Stimulated activated CD4-positive, alpha-beta T cell treated with anti-CD3 and anti-CD28 coated beads, Interleukin-4, amount 100 ng/mL, for 4 hours (primary cell): ENCODE data around the gene TBC1D2.
"Not testable (repeated sequence)": the region's sequence is repeated elsewhere in the genome, so short reads cannot be mapped to it uniquely, and the experiment has no call there.

Source experiments
- DNase-seq, 2 experiments: peaks; one replicate each; pipeline ENCODE4 v3.0.0-alpha.2; 2020

Gene TBC1D2

GRCh38 chr9:98184326-98184725, 71.1 kb downstream of the TBC1D2 start:
- no peak for DNase-seq

GRCh38 chr9:98182889-98183599, 72.4 kb downstream of the TBC1D2 start:
- no peak for DNase-seq

- DNase-seq, result no peak
Observed at GRCh38 chr9:98182069-98182820, 73.2 kb downstream of the TBC1D2 start.

- DNase-seq, result no peak
Observed at GRCh38 chr9:98181746-98182068, 73.7 kb downstream of the TBC1D2 start.

- DNase-seq, result no peak
Observed at GRCh38 chr9:98180996-98181395, 74.5 kb downstream of the TBC1D2 start.

GRCh38 chr9:98178874-98179850, 76.3 kb downstream of the TBC1D2 start:
- no peak for DNase-seq

- DNase-seq, result no peak
Observed at GRCh38 chr9:98176391-98177259, 78.8 kb downstream of the TBC1D2 start.

GRCh38 chr9:98175762-98176161, 79.7 kb downstream of the TBC1D2 start:
- DNase-seq, result no peak

GRCh38 chr9:98175028-98175569, 80.3 kb downstream of the TBC1D2 start:
- DNase-seq, result no peak

- not testable (repeated sequence) for DNase-seq
Observed at GRCh38 chr9:98174502-98174918, 80.9 kb downstream of the TBC1D2 start.

GRCh38 chr9:98173181-98173580, 82.3 kb downstream of the TBC1D2 start:
- DNase-seq, result no peak

GRCh38 chr9:98172604-98173003, 82.8 kb downstream of the TBC1D2 start:
- no peak for DNase-seq

GRCh38 chr9:98171176-98171925, 84.1 kb downstream of the TBC1D2 start:
- DNase-seq, result no peak

GRCh38 chr9:98168941-98169488, 86.4 kb downstream of the TBC1D2 start:
- peak; percentile 7 to 24 for DNase-seq

- DNase-seq, result no peak
Observed at GRCh38 chr9:98168153-98168780, 87.2 kb downstream of the TBC1D2 start.

- no peak for DNase-seq
Observed at GRCh38 chr9:98164912-98165311, 90.5 kb downstream of the TBC1D2 start.

GRCh38 chr9:98162613-98163012, 92.8 kb downstream of the TBC1D2 start:
- no peak for DNase-seq

- DNase-seq, result no peak
Observed at GRCh38 chr9:98161851-98162250, 93.6 kb downstream of the TBC1D2 start.

- DNase-seq, result no peak
Observed at GRCh38 chr9:98159790-98160189, 95.7 kb downstream of the TBC1D2 start.

GRCh38 chr9:98159301-98159700, 96.1 kb downstream of the TBC1D2 start:
- no peak for DNase-seq
